Measurements from ENCODE around the gene CFAP43.

DNA sequence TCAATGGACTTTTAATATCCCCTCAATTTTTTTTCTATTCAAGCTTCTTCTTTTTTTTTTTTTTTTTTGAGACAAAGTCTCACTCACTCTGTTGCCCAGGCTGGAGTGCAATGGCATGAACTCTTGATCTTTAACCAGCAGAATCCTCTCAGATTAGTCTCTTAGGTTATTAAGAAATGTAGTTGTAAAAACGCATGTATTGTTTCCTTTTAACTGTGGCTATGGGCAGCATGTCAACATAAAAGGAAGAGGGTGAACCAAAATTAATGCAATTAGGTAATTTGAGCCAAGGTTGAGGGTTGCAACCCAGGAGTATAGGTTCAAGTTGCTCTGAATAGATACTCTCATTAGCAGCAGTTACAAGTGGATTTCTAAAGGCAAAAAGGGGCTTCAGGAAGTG, 18.2 kb upstream of the CFAP43 start:
- TF ChIP-seq POLR2AphosphoS5 (IDR thresholded peaks at IDR 0.05; ENCODE audit: insufficient read depth in 1 of 2, low read depth in 1 of 2) (no peak), POLR2A (IDR thresholded peaks at IDR 0.05) (no peak)
- TF ChIP-seq, protein P1, sequence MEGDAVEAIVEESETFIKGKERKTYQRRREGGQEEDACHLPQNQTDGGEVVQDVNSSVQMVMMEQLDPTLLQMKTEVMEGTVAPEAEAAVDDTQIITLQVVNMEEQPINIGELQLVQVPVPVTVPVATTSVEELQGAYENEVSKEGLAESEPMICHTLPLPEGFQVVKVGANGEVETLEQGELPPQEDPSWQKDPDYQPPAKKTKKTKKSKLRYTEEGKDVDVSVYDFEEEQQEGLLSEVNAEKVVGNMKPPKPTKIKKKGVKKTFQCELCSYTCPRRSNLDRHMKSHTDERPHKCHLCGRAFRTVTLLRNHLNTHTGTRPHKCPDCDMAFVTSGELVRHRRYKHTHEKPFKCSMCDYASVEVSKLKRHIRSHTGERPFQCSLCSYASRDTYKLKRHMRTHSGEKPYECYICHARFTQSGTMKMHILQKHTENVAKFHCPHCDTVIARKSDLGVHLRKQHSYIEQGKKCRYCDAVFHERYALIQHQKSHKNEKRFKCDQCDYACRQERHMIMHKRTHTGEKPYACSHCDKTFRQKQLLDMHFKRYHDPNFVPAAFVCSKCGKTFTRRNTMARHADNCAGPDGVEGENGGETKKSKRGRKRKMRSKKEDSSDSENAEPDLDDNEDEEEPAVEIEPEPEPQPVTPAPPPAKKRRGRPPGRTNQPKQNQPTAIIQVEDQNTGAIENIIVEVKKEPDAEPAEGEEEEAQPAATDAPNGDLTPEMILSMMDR (IDR thresholded peaks at IDR 0.05) = no peak
